GM12878 (cell line): ENCODE data around the gene SLC5A1. TPM values are rescaled to one million over a fixed set of nuclear protein-coding genes. Genes with fewer than 3 reads are reported as not detected.

ENCODE experiments used
- ATAC-seq: fragments of 200-7000 bp; cut with Tn5 transposase; 3 replicates; pipeline ENCODE4 v1.9.1; 2020; ENCODE audit warnings: mild to moderate bottlenecking, moderate library complexity
- BruUV-seq: library from RNA; stranded (reverse); fragments of 400-500 nt; replicated peaks from 2 replicates; lab custom pipeline; 2021; lab: Mats Ljungman, UMichigan
- CTCF ChIA-PET: fragments of 300-600 bp; sonication (Branson Sonifier 250); formaldehyde crosslinking; extraction: SDS; loops from one replicate; lab custom pipeline; 2021; ENCODE audit warnings: inconsistent platforms; lab: Yijun Ruan, JAX
- POLR2A ChIA-PET: fragments of 350-600 bp; formaldehyde crosslinking; extraction: SDS; loops from one replicate; lab custom pipeline; 2021; ENCODE audit warnings: inconsistent platforms; lab: Charles Lee
- RAD21 ChIA-PET: fragments of 300-600 bp; sonication (Branson Sonifier 250); formaldehyde crosslinking; loops from one replicate; lab custom pipeline; 2023; ENCODE audit warnings: antibody characterized with exemption; ENCODE audit not compliant: unreplicated experiment; lab: Charles Lee
- SMC1A ChIA-PET: fragments of 300-600 bp; sonication (Branson Sonifier 250); formaldehyde crosslinking; loops from one replicate; lab custom pipeline; 2023; ENCODE audit not compliant: unreplicated experiment, uncharacterized antibody; lab: Charles Lee
- DNase-seq: peaks from one replicate; pipeline ENCODE4 v3.0.0-alpha.2; 2011; ENCODE audit warnings: low read depth, low spot score
- FAIRE-seq: peaks from 3 replicates; lab custom pipeline; 2011; peaks lifted over from hg19 to GRCh38; lab: Jason Lieb, UNC
- H2AFZ ChIP-seq: 2 replicates; pipeline ENCODE4 v1.6.0; 2011; ENCODE audit warnings: low read depth, low read length, control low read depth; ENCODE audit not compliant: control insufficient read depth
- H3K27ac ChIP-seq: 2 replicates; pipeline ENCODE4 v1.5.1; 2011; ENCODE audit warnings: control low read depth; ENCODE audit not compliant: control insufficient read depth, insufficient read depth
- H3K27me3 ChIP-seq, 2 experiments: replicated peaks in 1 of 2; 2 replicates each; pipeline versions ENCODE4 v1.6.0 to v1.6.1; 2011; ENCODE audit warnings: low read length in 1 of 2; ENCODE audit not compliant: control insufficient read depth in 2 of 2, insufficient read depth in 2 of 2
- H3K36me3 ChIP-seq, 2 experiments: 2 replicates each; pipeline ENCODE4 v1.5.1; 2011; ENCODE audit warnings: low read length in 1 of 2; ENCODE audit not compliant: control insufficient read depth in 2 of 2, insufficient read depth in 2 of 2
- H3K4me1 ChIP-seq: 2 replicates; pipeline ENCODE4 v1.6.1; 2011; ENCODE audit warnings: mild to moderate bottlenecking, low read length, moderate library complexity, mixed read lengths; ENCODE audit not compliant: control insufficient read depth, insufficient read depth
- H3K4me2 ChIP-seq: 2 replicates; pipeline ENCODE4 v1.6.0; 2011; ENCODE audit warnings: control low read depth; ENCODE audit not compliant: control insufficient read depth, insufficient read depth
- H3K4me3 ChIP-seq: fragments of 200-600 bp; sonication (generic); 2 replicates; pipeline ENCODE4 v1.5.1; 2016
- H3K79me2 ChIP-seq: 2 replicates; pipeline ENCODE4 v1.6.0; 2011; ENCODE audit warnings: low read length; ENCODE audit not compliant: control insufficient read depth, insufficient read depth
- H3K9ac ChIP-seq: 2 replicates; pipeline ENCODE4 v1.8.0; 2011; ENCODE audit warnings: low read length, control low read depth, mixed read lengths; ENCODE audit not compliant: control insufficient read depth, insufficient read depth
- H3K9me3 ChIP-seq: replicated peaks from 3 replicates; pipeline ENCODE4 v1.5.1; 2011; ENCODE audit warnings: mild to moderate bottlenecking, low read length; ENCODE audit not compliant: control insufficient read depth, insufficient read depth
- H4K20me1 ChIP-seq: 2 replicates; pipeline ENCODE4 v1.6.0; 2011; ENCODE audit not compliant: control insufficient read depth, insufficient read depth
- CEBPZ ChIP-seq: fragments of 150-350 bp; IDR thresholded peaks from 2 replicates; pipeline ENCODE4 v1.6.1; 2016; ENCODE audit warnings: low read depth, low read length
- CHD1 ChIP-seq: IDR thresholded peaks from 2 replicates; pipeline ENCODE4 v1.6.1; 2012; ENCODE audit warnings: low read depth, low read length, improper control_type of control experiment
- CTCF ChIP-seq, 3 experiments: IDR thresholded peaks in 2 of 3; conservative IDR thresholded peaks in 1 of 3; 2 replicates each; pipeline ENCODE4 v1.5.1; 2011; ENCODE audit warnings: low read depth in 3 of 3, low read length in 3 of 3, mild to moderate bottlenecking in 3 of 3, control low read depth in 2 of 3, moderate library complexity in 2 of 3, inconsistent platforms in 1 of 3, mixed read lengths in 1 of 3; ENCODE audit not compliant: control insufficient read depth in 2 of 3, insufficient read depth in 1 of 3; ENCODE audit errors: extremely low read depth in 1 of 3
- JUNB ChIP-seq: IDR thresholded peaks from 2 replicates; pipeline ENCODE4 v1.6.1; 2016; ENCODE audit warnings: antibody characterized with exemption, mild to moderate bottlenecking
- KDM1A ChIP-seq: fragments of 200-600 bp; sonication (generic); IDR thresholded peaks from 2 replicates; pipeline ENCODE4 v1.6.1; 2016; ENCODE audit warnings: borderline replicate concordance
- MEF2B ChIP-seq: fragments of 450-650 bp; IDR thresholded peaks from 2 replicates; pipeline ENCODE4 v1.6.1; 2018; ENCODE audit warnings: mild to moderate bottlenecking, moderate library complexity; ENCODE audit not compliant: partially characterized antibody, poor library complexity, severe bottlenecking
- NFYA ChIP-seq: IDR thresholded peaks from 2 replicates; pipeline ENCODE4 v1.6.1; 2011; ENCODE audit warnings: low read depth, mild to moderate bottlenecking, low read length, improper control_type of control experiment, borderline replicate concordance
- PAX8 ChIP-seq: fragments of 450-650 bp; IDR thresholded peaks from 2 replicates; pipeline ENCODE4 v1.6.1; 2017; ENCODE audit warnings: mild to moderate bottlenecking, moderate library complexity
- SREBF1 ChIP-seq: IDR thresholded peaks from 2 replicates; pipeline ENCODE4 v1.6.1; 2012; ENCODE audit warnings: mild to moderate bottlenecking, low read length
- SREBF2 ChIP-seq: IDR thresholded peaks from 2 replicates; pipeline ENCODE4 v1.6.1; 2012; ENCODE audit warnings: mild to moderate bottlenecking, low read length
- SUPT20H ChIP-seq: IDR thresholded peaks from 2 replicates; pipeline ENCODE4 v1.6.1; 2011; ENCODE audit warnings: low read depth, mild to moderate bottlenecking, low read length, moderate library complexity, borderline replicate concordance; ENCODE audit not compliant: control insufficient read depth
- USF1 ChIP-seq: IDR thresholded peaks from 2 replicates; pipeline ENCODE4 v1.6.1; 2011; ENCODE audit warnings: borderline replicate concordance, low read depth, mild to moderate bottlenecking, moderate library complexity, mixed read lengths, low read length; ENCODE audit not compliant: insufficient read depth; ENCODE audit errors: extremely low read length
- ZBTB4 ChIP-seq: fragments of 450-650 bp; formaldehyde crosslinking; IDR thresholded peaks from 2 replicates; pipeline ENCODE4 v1.4.0; 2022; ENCODE audit warnings: mild to moderate bottlenecking, moderate library complexity
- WGBS: methylation state at CpG from one replicate; pipeline ENCODE4 v1.1.6; 2016; ENCODE audit warnings: low lambda C conversion rate; ENCODE audit not compliant: insufficient replicate concordance, insufficient coverage; ENCODE audit errors: missing lambda C conversion rate; 5-methylcytosine and 5-hydroxymethylcytosine counted together
- in situ Hi-C: fragments of 300-500 bp; cut with MboI; formaldehyde crosslinking; loops from 9 replicates; pipeline ENCODE4 v1.14.3; 2018; ENCODE audit warnings: mixed read lengths
- intact Hi-C: fragments of 100-400 bp; cut with micrococcal nuclease; formaldehyde crosslinking; loops from one replicate; pipeline ENCODE4 v1.14.2; 2022; ENCODE audit not compliant: unreplicated experiment
- polyA plus RNA-seq, 11 experiments: library from polyadenylated mRNA; depleted of rRNA in 4 of 11; unstranded in 6 of 11; stranded (reverse) in 5 of 11; fragments of >200 nt; fragmentation: Nextera tagmentation in 4 of 11; fragmentation: Illumina TruSeq in 1 of 11; extraction: Ambion mirVana in 4 of 11; extraction: Trizol in 1 of 11; gene quantifications; 1 replicate in 1 of 11; 2 replicates in 10 of 11; pipeline versions ENCODE4 v1.2.1 to v1.2.3, GENCODE V29; 2011 to 2016; ENCODE audit warnings: inconsistent platforms in 2 of 11, missing spikeins in 2 of 11, low read depth in 1 of 11
- total RNA-seq, 4 experiments: library from RNA; depleted of rRNA in 3 of 4; stranded (reverse); fragments of >200 nt in 3 of 4; fragmentation: Illumina TruSeq in 1 of 4; extraction: Trizol in 1 of 4; gene quantifications; 2 replicates each; pipeline versions ENCODE4 v1.2.1 to v1.2.3, GENCODE V29; 2013 to 2021

Gene SLC5A1
- total and polyA plus RNA-seq, 10 of the 15 experiments (the other 5 are each of a cell fraction or from before 2014, with no cell fraction given), result 0.01 TPM; not detected in 9

GRCh38 chr22:32058656-32059260 lies 15.7 kb downstream of the SLC5A1 start:
- H3K9ac ChIP-seq, result no peak overlapping the region
- no TSS peak for BruUV-seq
- POLR2A ChIA-PET, result no interaction called here
- no peak overlapping the region for H2AFZ ChIP-seq
- H3K36me3 ChIP-seq, result no peaks in the 10 kb centered on the region
- H3K27me3 ChIP-seq, result no peaks in the 10 kb centered on the region; a peak in 1 of 4 replicates
- no peak for ATAC-seq
- in situ Hi-C loops (no loop called here), intact Hi-C loops (no loop called here)
- 0% methylated on average over 3 of the region's 3 CpGs for WGBS
- FAIRE-seq, result no peak
- CTCF ChIA-PET, result interaction anchor here (1.7 kb wide), 1 partner anchor 81 kb away, joined by 5 read pairs; no protein-coding TSS in a partner anchor
- DNase-seq, result no peak
- H3K4me3 ChIP-seq, result no peak overlapping the region
- H3K4me2 ChIP-seq, result no peak overlapping the region
- H3K27ac ChIP-seq, result no peak overlapping the region
- RAD21 ChIA-PET, result interaction anchor here (1.1 kb wide), 1 partner anchor 82 kb away, joined by 3 read pairs; no protein-coding TSS in a partner anchor
- SMC1A ChIA-PET, result no interaction called here
- H4K20me1 ChIP-seq, result no peaks in the 10 kb centered on the region
- H3K4me1 ChIP-seq, result no peaks in the 10 kb centered on the region
- H3K79me2 ChIP-seq, result no peaks in the 10 kb centered on the region
- TF ChIP-seq KDM1A, result no peak
- TF ChIP-seq SREBF1, result no peak
- no peak for TF ChIP-seq JUNB
- no peak for TF ChIP-seq CTCF (IDR thresholded peaks at IDR 0.05 in 2 of 3, conservative IDR thresholded peaks at IDR 0.05 in 1 of 3; ENCODE audit: control insufficient read depth in 2 of 3, extremely low read depth in 1 of 3, insufficient read depth in 1 of 3, low read depth in 3 of 3, low read length in 3 of 3)
- no peak for TF ChIP-seq CEBPZ
- TF ChIP-seq MEF2B, result no peak
- TF ChIP-seq CHD1, result no peak
- TF ChIP-seq PAX8, result no peak
- TF ChIP-seq SREBF2, result no peak
- no peak for TF ChIP-seq SUPT20H
- no peak for TF ChIP-seq NFYA
- no peak for TF ChIP-seq USF1
- TF ChIP-seq ZBTB4 (CRISPR knock-in tag), result no peak
- H3K9me3 ChIP-seq, result no peaks in the 10 kb centered on the region
